Lung (tissue), 12 donors: ENCODE measurements around the gene RTL5. TPM values are rescaled to one million over a fixed set of nuclear protein-coding genes. Genes with fewer than 3 reads are reported as not detected.

Source experiments
- ATAC-seq: fragments of 200-7000 bp; cut with Tn5 transposase; one replicate; pipeline ENCODE4 v1.9.1; 2020; ENCODE audit warnings: moderate number of reproducible peaks; ENCODE audit not compliant: insufficient read depth, low FRiP score
- DNase-seq, 3 donors: peaks; one replicate each; pipeline ENCODE4 v3.0.0-alpha.2; 2013 to 2017
- H3K27ac ChIP-seq, 2 donors: one replicate each; pipeline ENCODE4 v1.5.1; 2013; ENCODE audit warnings: mild to moderate bottlenecking in 2 of 2, moderate library complexity in 2 of 2, control low read depth in 1 of 2, inconsistent platforms in 1 of 2, low read depth in 1 of 2, low read length in 1 of 2
- H3K27me3 ChIP-seq, 3 donors: one replicate each; pipeline ENCODE4 v1.5.1; 2013; ENCODE audit warnings: low read length in 2 of 3; ENCODE audit not compliant: control insufficient read depth in 3 of 3, insufficient read depth in 3 of 3
- H3K36me3 ChIP-seq, 4 donors: one replicate each; pipeline ENCODE4 v1.5.1; 2013; ENCODE audit warnings: low read length in 4 of 4, mild to moderate bottlenecking in 1 of 4, moderate library complexity in 1 of 4; ENCODE audit not compliant: control insufficient read depth in 4 of 4, insufficient read depth in 4 of 4
- H3K4me1 ChIP-seq, 5 donors: one replicate each; pipeline ENCODE4 v1.5.1; 2013; ENCODE audit warnings: low read length in 5 of 5, mild to moderate bottlenecking in 2 of 5, moderate library complexity in 1 of 5; ENCODE audit not compliant: control insufficient read depth in 5 of 5, insufficient read depth in 5 of 5
- H3K4me3 ChIP-seq: one replicate; pipeline ENCODE4 v1.5.1; 2013; ENCODE audit warnings: mild to moderate bottlenecking, control low read depth, moderate library complexity
- H3K9ac ChIP-seq, 2 donors: one replicate each; pipeline ENCODE4 v1.5.1; 2013; ENCODE audit warnings: low read length in 2 of 2, control low read depth in 1 of 2; ENCODE audit not compliant: insufficient read depth in 1 of 2
- H3K9me3 ChIP-seq, 4 donors: one replicate each; pipeline ENCODE4 v1.5.1; 2013; ENCODE audit warnings: low read length in 3 of 4, mild to moderate bottlenecking in 1 of 4, moderate library complexity in 1 of 4; ENCODE audit not compliant: control insufficient read depth in 4 of 4, insufficient read depth in 3 of 4
- CTCF ChIP-seq: IDR thresholded peaks from 2 replicates; pipeline ENCODE4 v1.5.1; 2012; ENCODE audit warnings: mild to moderate bottlenecking; ENCODE audit errors: control extremely low read depth, extremely low read depth
- WGBS, 2 donors: extraction: QIAGEN DNeasy Blood & Tissue Kit; methylation state at CpG; one replicate each; pipeline ENCODE4 v1.1.7; 2013; 5-methylcytosine and 5-hydroxymethylcytosine counted together
- polyA plus RNA-seq, 2 donors: library from polyadenylated mRNA; stranded (reverse); fragments of 200-250 nt; gene quantifications; one replicate each; pipeline ENCODE4 v1.2.1, GENCODE V29; 2013
- total RNA-seq, 2 donors: library from RNA; depleted of rRNA in 1 of 2; stranded (reverse); fragments of >200 nt in 1 of 2; gene quantifications; one replicate each; pipeline ENCODE4 v1.2.1, GENCODE V29; 2014 to 2021
- donor health status: control.
- donor health status: control.
- donor health status: Bipolar disorder and iron deficiency.
- donor health status: healthy.
- donor health status: DM: yes; HTN: yes; CAD: no.

Gene RTL5
- total and polyA plus RNA-seq, 4 donors: 2.8 to 8.3 (median 5.6) TPM

DNA sequence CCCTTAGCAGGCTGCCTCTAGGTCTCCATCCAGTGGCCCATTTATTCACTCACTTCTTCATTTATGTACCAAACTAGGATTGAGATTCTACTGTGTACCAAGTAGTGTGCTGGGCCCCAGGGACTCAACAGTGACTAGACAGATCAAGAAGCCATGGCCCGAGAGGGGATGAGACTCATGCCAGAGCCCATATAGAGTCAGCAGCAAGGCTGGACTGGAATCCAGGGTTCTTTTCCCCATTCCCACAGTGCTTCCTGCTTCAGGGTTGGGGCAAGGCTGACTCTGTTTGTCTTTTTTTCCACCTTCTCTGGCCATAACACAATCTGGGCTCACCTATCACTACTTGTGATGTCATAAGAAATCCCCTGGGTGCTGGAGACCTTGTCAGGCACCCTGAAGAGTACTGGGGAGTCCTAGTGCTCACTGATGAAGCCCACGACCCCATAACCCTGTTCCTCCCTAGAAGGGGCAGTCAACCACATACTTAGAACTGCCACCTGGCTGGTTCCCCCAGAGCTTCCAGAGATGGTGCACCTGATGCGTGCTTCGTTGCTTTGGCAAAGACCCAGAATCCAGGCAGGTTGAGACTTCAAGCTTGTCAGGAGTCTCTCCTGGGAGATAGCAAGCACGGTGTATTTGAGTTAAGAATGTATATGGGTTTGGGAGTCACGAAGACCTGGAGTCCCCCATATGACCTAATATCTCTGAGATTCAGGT, 6.2 kb downstream of the RTL5 start:
- Histone ChIP-seq H3K27me3 (peaks cover 0 to 11% (median 4%) of the 10 kb centered on the region in 3 donors), H3K4me3 (no peak overlapping the region), H3K9me3 (peaks cover 0 to 4% (median 0%) of the 10 kb centered on the region in 4 donors), H3K27ac (no peak overlapping the region), H3K9ac (no peak overlapping the region), H3K4me1 (peaks cover 0 to 57% (median 22%) of the 10 kb centered on the region in 5 donors), H3K36me3 (no peaks in the 10 kb centered on the region)
- 52 to 55% methylated on average over 6 of the region's 6 CpGs for WGBS, 2 donors
- no peak for DNase-seq
- no peak for TF ChIP-seq CTCF
- no peak for ATAC-seq

DNA sequence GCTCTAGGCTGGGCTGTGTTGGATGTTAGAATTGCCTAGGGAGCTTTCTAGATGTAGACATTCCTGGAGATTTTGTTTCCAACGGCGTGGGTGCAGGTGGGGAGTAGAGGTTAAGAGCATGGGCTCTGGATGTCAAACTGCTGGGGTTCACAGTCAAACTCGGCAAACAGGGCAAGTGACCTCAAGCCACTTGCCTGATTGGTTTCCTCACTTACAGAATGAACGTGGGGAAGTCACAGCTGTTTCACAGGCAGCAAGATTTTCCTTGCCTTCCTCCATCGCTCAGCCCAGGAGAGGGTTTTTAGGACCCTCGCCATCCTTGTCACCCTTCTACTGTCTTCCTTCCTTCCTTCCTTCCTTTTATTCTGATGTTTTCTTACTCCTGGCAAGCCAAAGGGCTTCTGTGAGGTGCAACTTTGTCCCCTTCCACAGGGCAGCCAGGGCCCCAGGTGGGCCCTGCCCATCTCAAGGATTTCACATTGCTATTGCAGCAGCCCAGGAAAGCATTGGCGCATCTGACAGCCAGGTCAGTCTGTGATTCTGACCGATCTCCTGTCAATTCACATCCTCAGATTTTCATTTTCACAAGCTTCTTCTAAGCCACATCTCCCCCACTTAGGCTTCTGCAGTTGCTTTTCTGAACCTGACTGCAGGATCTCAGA, 7.0 kb downstream of the RTL5 start:
- H3K27me3 ChIP-seq: peaks cover 0 to 9% (median 4%) of the 10 kb centered on the region in 3 donors
- no peak for ATAC-seq
- 48 to 62% methylated on average over 8 of the region's 8 CpGs for WGBS, 2 donors

GRCh38 chrX:72123471-72124185, 8.1 kb downstream of the RTL5 start:
- no peaks in the 10 kb centered on the region for H3K36me3 ChIP-seq
- 33 to 41% methylated on average over 9 to 11 of the region's 11 CpGs for WGBS, 2 donors
- peak overlapping the region in 1 of 2 donors; percentile 34 for H3K9ac ChIP-seq
- H3K4me1 ChIP-seq: peaks cover 0 to 52% (median 19%) of the 10 kb centered on the region in 5 donors
- peak overlapping the region; percentile 58 to 76 for H3K27ac ChIP-seq
- TF ChIP-seq CTCF: no peak
- ATAC-seq: no peak
- DNase-seq: peak; percentile 87 to 92 (median 90)
- peaks cover 0 to 4% (median 0%) of the 10 kb centered on the region in 4 donors for H3K9me3 ChIP-seq
- H3K4me3 ChIP-seq: no peak overlapping the region
- peaks cover 0 to 11% (median 4%) of the 10 kb centered on the region in 3 donors for H3K27me3 ChIP-seq

More for the DNA sequence above, 7.0 kb downstream of the RTL5 start:
- Histone ChIP-seq H3K27ac (peak overlapping the region in 1 of 2 donors; percentile 62), H3K9ac (no peak overlapping the region), H3K4me3 (no peak overlapping the region), H3K36me3 (no peaks in the 10 kb centered on the region), H3K4me1 (peaks cover 0 to 57% (median 19%) of the 10 kb centered on the region in 5 donors), H3K9me3 (peaks cover 0 to 4% (median 0%) of the 10 kb centered on the region in 4 donors)
- TF ChIP-seq CTCF: no peak
- no peak for DNase-seq
